ENCODE results near the gene EPHB2.

Gene EPHB2

GRCh38 chr1:22714455-22714854, 3.8 kb downstream of the EPHB2 start:
- TF ChIP-seq TAF1 (IDR thresholded peaks at IDR 0.05; ENCODE audit: borderline replicate concordance, insufficient read depth, low read length) (no peak), REST (IDR thresholded peaks at IDR 0.05; ENCODE audit: insufficient read depth in 1 of 2, low read depth in 2 of 2, low read length in 2 of 2) (no peak), FOXP2 (optimal IDR thresholded peaks at IDR 0.05; ENCODE audit: borderline replicate concordance, extremely low read depth, extremely low read length, insufficient read depth) (no peak), POLR2AphosphoS5 (IDR thresholded peaks at IDR 0.05; ENCODE audit: low read depth, low read length) (no peak), SIN3A (IDR thresholded peaks at IDR 0.05; ENCODE audit: borderline replicate concordance, insufficient read depth, low read length) (no peak)

GRCh38 chr1:22717037-22717760, 6.6 kb downstream of the EPHB2 start:
- no peak for TF ChIP-seq POLR2AphosphoS5 (IDR thresholded peaks at IDR 0.05; ENCODE audit: low read depth, low read length)
- TF ChIP-seq FOXP2 (optimal IDR thresholded peaks at IDR 0.05; ENCODE audit: borderline replicate concordance, extremely low read depth, extremely low read length, insufficient read depth) = no peak
- TF ChIP-seq REST (IDR thresholded peaks at IDR 0.05; ENCODE audit: insufficient read depth in 1 of 2, low read depth in 2 of 2, low read length in 2 of 2) = no peak
- no peak for TF ChIP-seq TAF1 (IDR thresholded peaks at IDR 0.05; ENCODE audit: borderline replicate concordance, insufficient read depth, low read length)
- no peak for TF ChIP-seq SIN3A (IDR thresholded peaks at IDR 0.05; ENCODE audit: borderline replicate concordance, insufficient read depth, low read length)

- TF ChIP-seq FOXP2 (optimal IDR thresholded peaks at IDR 0.05; ENCODE audit: borderline replicate concordance, extremely low read depth, extremely low read length, insufficient read depth) (no peak), POLR2AphosphoS5 (IDR thresholded peaks at IDR 0.05; ENCODE audit: low read depth, low read length) (no peak), REST (IDR thresholded peaks at IDR 0.05; ENCODE audit: insufficient read depth in 1 of 2, low read depth in 2 of 2, low read length in 2 of 2) (no peak), TAF1 (IDR thresholded peaks at IDR 0.05; ENCODE audit: borderline replicate concordance, insufficient read depth, low read length) (no peak), SIN3A (IDR thresholded peaks at IDR 0.05; ENCODE audit: borderline replicate concordance, insufficient read depth, low read length) (no peak)
Observed at GRCh38 chr1:22721122-22721873, 10.7 kb downstream of the EPHB2 start.

- no peak for TF ChIP-seq SIN3A (IDR thresholded peaks at IDR 0.05; ENCODE audit: borderline replicate concordance, insufficient read depth, low read length)
- TF ChIP-seq TAF1 (IDR thresholded peaks at IDR 0.05; ENCODE audit: borderline replicate concordance, insufficient read depth, low read length) = no peak
- no peak for TF ChIP-seq REST (IDR thresholded peaks at IDR 0.05; ENCODE audit: insufficient read depth in 1 of 2, low read depth in 2 of 2, low read length in 2 of 2)
- no peak for TF ChIP-seq FOXP2 (optimal IDR thresholded peaks at IDR 0.05; ENCODE audit: borderline replicate concordance, extremely low read depth, extremely low read length, insufficient read depth)
- no peak for TF ChIP-seq POLR2AphosphoS5 (IDR thresholded peaks at IDR 0.05; ENCODE audit: low read depth, low read length)
Observed at GRCh38 chr1:22722901-22723550, 12.4 kb downstream of the EPHB2 start.

Measured in PFSK-1 (cell line).